ENCODE data around the gene ZYX.

The ZYX gene

DNA sequence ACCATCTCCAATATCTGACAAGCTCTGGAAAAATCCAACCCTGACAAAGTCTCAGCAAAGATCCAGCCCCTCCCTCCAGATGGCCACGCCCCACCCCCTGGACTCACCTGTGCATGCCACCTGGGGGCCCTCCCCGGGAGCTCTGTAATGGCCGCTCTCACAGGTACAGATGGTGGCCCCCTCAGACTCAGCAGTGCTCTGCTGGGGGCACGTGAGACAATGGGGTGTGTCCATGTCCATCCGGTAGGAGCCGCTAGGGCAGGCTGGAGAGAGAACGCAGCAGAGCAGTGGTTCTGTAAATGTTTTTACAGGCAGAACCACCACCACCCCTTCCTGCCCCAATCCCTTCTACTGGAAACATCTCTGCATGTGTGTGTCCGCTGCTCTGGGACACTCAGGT, 18.0 kb downstream of the ZYX start:
- ATAC-seq: no peak
- TF ChIP-seq ZFP30 (CRISPR knock-in tag; IDR thresholded peaks at IDR 0.05) (no peak), CSDC2 (CRISPR knock-in tag; IDR thresholded peaks at IDR 0.05) (no peak), ZC3H10 (CRISPR knock-in tag; IDR thresholded peaks at IDR 0.05) (no peak), ISL1 (CRISPR knock-in tag; IDR thresholded peaks at IDR 0.05) (no peak), TCF4 (CRISPR knock-in tag; IDR thresholded peaks at IDR 0.05; ENCODE audit: borderline replicate concordance) (no peak), BACH2 (CRISPR knock-in tag; IDR thresholded peaks at IDR 0.05; ENCODE audit: borderline replicate concordance) (no peak), ARNTL (CRISPR knock-in tag; IDR thresholded peaks at IDR 0.05; ENCODE audit: borderline replicate concordance, low read depth) (no peak), TOX (CRISPR knock-in tag; IDR thresholded peaks at IDR 0.05; ENCODE audit: borderline replicate concordance) (no peak), ZFP3 (CRISPR knock-in tag; IDR thresholded peaks at IDR 0.05) (no peak), RARB (CRISPR knock-in tag; IDR thresholded peaks at IDR 0.05) (no peak)
- TF ChIP-seq, protein P1, sequence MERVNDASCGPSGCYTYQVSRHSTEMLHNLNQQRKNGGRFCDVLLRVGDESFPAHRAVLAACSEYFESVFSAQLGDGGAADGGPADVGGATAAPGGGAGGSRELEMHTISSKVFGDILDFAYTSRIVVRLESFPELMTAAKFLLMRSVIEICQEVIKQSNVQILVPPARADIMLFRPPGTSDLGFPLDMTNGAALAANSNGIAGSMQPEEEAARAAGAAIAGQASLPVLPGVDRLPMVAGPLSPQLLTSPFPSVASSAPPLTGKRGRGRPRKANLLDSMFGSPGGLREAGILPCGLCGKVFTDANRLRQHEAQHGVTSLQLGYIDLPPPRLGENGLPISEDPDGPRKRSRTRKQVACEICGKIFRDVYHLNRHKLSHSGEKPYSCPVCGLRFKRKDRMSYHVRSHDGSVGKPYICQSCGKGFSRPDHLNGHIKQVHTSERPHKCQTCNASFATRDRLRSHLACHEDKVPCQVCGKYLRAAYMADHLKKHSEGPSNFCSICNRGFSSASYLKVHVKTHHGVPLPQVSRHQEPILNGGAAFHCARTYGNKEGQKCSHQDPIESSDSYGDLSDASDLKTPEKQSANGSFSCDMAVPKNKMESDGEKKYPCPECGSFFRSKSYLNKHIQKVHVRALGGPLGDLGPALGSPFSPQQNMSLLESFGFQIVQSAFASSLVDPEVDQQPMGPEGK (CRISPR knock-in tag; IDR thresholded peaks at IDR 0.05; ENCODE audit: borderline replicate concordance): no peak
- TF ChIP-seq, protein P2, sequence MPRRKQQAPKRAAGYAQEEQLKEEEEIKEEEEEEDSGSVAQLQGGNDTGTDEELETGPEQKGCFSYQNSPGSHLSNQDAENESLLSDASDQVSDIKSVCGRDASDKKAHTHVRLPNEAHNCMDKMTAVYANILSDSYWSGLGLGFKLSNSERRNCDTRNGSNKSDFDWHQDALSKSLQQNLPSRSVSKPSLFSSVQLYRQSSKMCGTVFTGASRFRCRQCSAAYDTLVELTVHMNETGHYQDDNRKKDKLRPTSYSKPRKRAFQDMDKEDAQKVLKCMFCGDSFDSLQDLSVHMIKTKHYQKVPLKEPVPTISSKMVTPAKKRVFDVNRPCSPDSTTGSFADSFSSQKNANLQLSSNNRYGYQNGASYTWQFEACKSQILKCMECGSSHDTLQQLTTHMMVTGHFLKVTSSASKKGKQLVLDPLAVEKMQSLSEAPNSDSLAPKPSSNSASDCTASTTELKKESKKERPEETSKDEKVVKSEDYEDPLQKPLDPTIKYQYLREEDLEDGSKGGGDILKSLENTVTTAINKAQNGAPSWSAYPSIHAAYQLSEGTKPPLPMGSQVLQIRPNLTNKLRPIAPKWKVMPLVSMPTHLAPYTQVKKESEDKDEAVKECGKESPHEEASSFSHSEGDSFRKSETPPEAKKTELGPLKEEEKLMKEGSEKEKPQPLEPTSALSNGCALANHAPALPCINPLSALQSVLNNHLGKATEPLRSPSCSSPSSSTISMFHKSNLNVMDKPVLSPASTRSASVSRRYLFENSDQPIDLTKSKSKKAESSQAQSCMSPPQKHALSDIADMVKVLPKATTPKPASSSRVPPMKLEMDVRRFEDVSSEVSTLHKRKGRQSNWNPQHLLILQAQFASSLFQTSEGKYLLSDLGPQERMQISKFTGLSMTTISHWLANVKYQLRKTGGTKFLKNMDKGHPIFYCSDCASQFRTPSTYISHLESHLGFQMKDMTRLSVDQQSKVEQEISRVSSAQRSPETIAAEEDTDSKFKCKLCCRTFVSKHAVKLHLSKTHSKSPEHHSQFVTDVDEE (CRISPR knock-in tag; IDR thresholded peaks at IDR 0.05): no peak
- TF ChIP-seq, protein P3, sequence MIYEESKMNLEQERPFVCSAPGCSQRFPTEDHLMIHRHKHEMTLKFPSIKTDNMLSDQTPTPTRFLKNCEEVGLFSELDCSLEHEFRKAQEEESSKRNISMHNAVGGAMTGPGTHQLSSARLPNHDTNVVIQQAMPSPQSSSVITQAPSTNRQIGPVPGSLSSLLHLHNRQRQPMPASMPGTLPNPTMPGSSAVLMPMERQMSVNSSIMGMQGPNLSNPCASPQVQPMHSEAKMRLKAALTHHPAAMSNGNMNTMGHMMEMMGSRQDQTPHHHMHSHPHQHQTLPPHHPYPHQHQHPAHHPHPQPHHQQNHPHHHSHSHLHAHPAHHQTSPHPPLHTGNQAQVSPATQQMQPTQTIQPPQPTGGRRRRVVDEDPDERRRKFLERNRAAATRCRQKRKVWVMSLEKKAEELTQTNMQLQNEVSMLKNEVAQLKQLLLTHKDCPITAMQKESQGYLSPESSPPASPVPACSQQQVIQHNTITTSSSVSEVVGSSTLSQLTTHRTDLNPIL (CRISPR knock-in tag; IDR thresholded peaks at IDR 0.05; ENCODE audit: low read depth): no peak
- TF ChIP-seq, protein P4, sequence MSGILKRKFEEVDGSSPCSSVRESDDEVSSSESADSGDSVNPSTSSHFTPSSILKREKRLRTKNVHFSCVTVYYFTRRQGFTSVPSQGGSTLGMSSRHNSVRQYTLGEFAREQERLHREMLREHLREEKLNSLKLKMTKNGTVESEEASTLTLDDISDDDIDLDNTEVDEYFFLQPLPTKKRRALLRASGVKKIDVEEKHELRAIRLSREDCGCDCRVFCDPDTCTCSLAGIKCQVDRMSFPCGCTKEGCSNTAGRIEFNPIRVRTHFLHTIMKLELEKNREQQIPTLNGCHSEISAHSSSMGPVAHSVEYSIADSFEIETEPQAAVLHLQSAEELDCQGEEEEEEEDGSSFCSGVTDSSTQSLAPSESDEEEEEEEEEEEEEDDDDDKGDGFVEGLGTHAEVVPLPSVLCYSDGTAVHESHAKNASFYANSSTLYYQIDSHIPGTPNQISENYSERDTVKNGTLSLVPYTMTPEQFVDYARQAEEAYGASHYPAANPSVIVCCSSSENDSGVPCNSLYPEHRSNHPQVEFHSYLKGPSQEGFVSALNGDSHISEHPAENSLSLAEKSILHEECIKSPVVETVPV (CRISPR knock-in tag; IDR thresholded peaks at IDR 0.05): no peak

DNA sequence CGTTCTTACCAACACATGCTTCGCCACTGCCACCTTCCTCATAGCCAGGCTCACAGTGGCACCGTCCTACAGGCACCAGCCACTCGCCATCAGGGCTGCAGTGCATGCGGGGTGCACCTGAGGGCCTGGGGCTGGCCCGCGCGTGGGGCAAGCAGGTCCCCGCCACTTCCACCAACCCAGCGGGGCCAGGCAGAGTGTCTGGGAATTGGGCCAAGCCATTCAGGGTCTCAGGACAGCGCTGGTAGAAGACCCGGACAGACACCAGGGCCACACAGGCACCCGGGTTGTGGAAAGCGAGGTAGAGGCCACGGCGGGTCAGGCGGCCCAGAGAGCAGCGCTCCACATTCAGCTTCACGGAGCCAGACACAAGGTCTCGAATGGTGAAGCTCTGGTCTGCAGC, 18.5 kb downstream of the ZYX start:
- no peak for ATAC-seq
- no peak for TF ChIP-seq ESRRG (CRISPR knock-in tag; IDR thresholded peaks at IDR 0.05)
- TF ChIP-seq, protein P3 (CRISPR knock-in tag; IDR thresholded peaks at IDR 0.05; ENCODE audit: low read depth): no peak
- TF ChIP-seq ZNF8 (CRISPR knock-in tag; IDR thresholded peaks at IDR 0.05): no peak
- TF ChIP-seq, protein P2 (CRISPR knock-in tag; IDR thresholded peaks at IDR 0.05): no peak
- TF ChIP-seq ARNTL (CRISPR knock-in tag; IDR thresholded peaks at IDR 0.05; ENCODE audit: borderline replicate concordance, low read depth): no peak
- no peak for TF ChIP-seq OSR1 (CRISPR knock-in tag; IDR thresholded peaks at IDR 0.05)
- no peak for TF ChIP-seq ZFP3 (CRISPR knock-in tag; IDR thresholded peaks at IDR 0.05)
- TF ChIP-seq GLIS3 (CRISPR knock-in tag; IDR thresholded peaks at IDR 0.05): no peak
- TF ChIP-seq ZNF70 (CRISPR knock-in tag; IDR thresholded peaks at IDR 0.05): no peak
- TF ChIP-seq, protein P4 (CRISPR knock-in tag; IDR thresholded peaks at IDR 0.05): no peak
- TF ChIP-seq RARB (CRISPR knock-in tag; IDR thresholded peaks at IDR 0.05): no peak
- no peak for TF ChIP-seq ZNF565 (CRISPR knock-in tag; conservative IDR thresholded peaks at IDR 0.05; ENCODE audit: low read depth)
- TF ChIP-seq, protein P5, sequence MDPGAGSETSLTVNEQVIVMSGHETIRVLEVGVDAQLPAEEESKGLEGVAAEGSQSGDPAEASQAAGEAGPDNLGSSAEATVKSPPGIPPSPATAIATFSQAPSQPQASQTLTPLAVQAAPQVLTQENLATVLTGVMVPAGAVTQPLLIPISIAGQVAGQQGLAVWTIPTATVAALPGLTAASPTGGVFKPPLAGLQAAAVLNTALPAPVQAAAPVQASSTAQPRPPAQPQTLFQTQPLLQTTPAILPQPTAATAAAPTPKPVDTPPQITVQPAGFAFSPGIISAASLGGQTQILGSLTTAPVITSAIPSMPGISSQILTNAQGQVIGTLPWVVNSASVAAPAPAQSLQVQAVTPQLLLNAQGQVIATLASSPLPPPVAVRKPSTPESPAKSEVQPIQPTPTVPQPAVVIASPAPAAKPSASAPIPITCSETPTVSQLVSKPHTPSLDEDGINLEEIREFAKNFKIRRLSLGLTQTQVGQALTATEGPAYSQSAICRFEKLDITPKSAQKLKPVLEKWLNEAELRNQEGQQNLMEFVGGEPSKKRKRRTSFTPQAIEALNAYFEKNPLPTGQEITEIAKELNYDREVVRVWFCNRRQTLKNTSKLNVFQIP (CRISPR knock-in tag; IDR thresholded peaks at IDR 0.05; ENCODE audit: borderline replicate concordance, low read depth): no peak
- TF ChIP-seq PPARA (CRISPR knock-in tag; IDR thresholded peaks at IDR 0.05; ENCODE audit: borderline replicate concordance): no peak
- no peak for TF ChIP-seq ZFP30 (CRISPR knock-in tag; IDR thresholded peaks at IDR 0.05)
- TF ChIP-seq ISL1 (CRISPR knock-in tag; IDR thresholded peaks at IDR 0.05): no peak
- no peak for TF ChIP-seq SNAI2 (CRISPR knock-in tag; IDR thresholded peaks at IDR 0.05)

All from SK-N-SH treated with all-trans-retinoic acid at 6 μM for 48 hours (cell line).